ENCODE data around the gene RERE.
A peak's percentile ranks its signal among the peaks of the same experiment; 100 is the strongest.

The RERE gene

DNA sequence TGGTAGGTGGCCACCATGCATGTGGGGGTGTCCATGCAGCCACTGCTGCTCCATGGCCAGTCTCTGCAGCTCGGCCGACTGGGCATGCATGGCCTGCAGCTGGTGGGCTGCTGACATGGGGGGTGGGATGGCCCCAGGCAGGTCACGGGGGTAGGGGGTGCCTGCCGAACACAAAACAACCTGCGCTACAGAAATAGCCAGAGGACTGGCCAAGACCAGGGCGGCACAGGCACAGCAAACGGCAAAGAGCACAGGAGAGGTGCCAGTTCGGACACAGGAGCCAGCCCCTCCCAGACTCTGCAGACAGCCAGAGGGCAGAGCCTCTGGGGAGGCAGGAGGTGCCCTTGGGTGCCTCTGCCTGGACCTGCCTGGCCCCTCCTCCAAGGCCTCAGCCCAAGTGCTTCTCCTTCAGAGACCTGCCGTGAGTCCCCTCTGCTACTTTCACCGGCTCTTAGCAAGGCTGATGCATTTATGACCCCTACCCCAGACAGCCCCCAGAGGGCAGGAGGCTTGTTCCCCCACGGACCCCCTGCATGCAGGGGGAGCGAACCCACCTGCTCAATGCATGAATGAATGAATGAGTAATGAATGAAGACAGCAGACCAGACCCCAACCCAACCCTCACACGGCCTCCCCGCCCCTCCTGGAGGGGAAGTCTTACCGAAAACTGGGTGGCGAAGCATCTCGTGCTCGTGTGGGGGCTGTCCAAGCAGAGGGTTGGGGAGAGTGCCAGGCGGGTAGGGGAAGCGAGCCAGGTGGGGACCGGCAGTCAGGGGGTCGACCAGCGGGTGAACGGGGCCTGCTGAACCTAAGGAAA lies 461.8 kb downstream of the RERE start:
- no peak for DNase-seq

- DNase-seq = no peak
These were observed 463.4 kb downstream of the RERE start for GRCh38 chr1:8354038-8354437.

GRCh38 chr1:8352886-8353785 lies 464.3 kb downstream of the RERE start:
- no peak for DNase-seq

DNA sequence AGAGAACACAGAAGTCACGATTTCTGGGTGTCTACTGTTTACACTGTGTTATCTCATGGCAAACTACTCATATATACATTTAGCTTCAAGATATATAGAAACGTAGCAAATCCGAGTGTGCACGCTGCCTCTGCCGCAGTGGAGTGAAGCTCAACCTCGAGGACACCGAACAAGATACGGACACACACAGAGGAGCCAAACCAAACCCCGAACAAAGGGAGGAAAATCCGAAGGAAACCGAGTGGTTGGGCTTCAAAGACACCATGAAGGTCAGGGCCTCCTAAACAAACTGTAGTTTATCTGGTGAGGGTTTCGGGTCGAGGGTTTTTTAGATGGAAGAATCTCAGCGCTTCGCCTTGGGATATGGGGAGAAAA lies 465.0 kb downstream of the RERE start:
- no peak for DNase-seq

- DNase-seq = peak; percentile 12
These were observed 465.6 kb downstream of the RERE start for GRCh38 chr1:8351693-8352470.

DNA sequence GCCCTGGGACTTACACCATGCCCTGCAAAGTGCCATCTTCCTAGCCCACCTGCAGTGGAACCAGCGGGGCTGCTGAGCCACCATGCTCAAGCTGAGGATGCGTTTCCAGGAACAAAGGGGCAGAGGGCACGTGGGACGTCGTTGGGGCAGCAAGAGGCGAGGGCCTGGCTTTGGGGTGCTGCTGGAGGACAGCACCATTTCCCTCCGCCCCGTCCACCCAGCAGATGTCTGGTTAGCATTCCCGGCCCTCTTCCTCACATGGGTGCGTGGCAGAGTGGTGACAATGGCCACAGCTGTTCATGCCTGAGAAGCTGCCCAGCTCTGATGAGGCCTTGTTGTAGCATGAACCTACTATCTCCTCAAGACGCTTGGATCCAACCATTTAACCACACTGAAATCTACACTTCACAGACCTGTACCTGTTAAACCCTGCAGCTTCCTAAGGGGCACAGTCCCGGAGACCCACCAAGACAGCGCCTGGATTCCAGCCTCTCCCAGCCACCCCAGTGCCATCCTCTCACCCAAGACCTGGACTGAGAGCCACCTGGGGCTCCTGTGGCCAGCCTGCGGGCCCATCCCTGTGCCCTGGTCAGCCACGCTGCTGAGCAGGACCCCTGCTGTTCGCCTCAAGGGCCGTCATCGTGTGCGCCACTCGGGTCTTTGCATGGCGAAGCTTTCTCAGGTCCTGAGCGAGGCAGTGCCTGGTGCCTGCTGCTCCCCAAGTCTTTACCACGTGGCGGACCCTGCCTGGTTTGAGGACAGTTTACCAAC lies 466.3 kb downstream of the RERE start:
- DNase-seq = no peak

GRCh38 chr1:8349961-8350360 lies 467.5 kb downstream of the RERE start:
- no peak for DNase-seq

- no peak for DNase-seq
These were observed 468.0 kb downstream of the RERE start for GRCh38 chr1:8349473-8349865.

GRCh38 chr1:8348777-8349472 lies 468.5 kb downstream of the RERE start:
- peak; percentile 74 for DNase-seq

DNA sequence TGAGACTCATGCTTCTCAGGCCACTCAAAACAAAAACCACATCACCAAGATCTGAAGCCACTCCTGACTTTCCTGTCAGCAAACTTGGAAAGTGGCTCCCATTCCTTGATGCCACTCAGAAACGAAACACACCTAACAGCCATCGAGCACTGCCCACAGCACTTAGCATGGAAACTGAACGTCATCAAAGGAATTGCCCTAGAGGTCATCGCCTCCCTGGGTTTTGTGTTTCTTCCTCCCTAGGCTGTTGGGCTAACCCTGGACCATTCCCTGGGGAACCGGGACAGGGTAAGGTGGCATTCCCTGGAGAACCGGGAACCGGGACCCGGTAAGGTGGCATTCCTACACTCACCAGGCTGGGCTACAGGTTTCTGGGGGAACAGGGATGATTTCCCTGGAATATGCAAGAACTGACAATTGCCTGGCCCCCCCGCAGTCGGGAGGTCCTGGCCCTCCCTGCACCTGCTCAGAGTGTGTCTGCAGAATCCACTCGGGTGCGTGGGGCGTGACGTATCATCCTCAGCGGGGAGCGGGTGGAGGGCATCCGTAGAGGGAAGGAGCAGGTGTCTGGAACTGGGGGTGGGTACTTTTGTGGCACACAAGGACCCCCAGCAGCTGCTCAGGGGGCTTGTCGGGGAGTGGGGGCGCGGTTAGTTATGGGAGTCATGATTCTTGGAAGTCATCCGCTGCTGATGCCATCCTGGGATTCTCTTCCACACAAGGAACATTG lies 469.2 kb downstream of the RERE start:
- DNase-seq = no peak

GRCh38 chr1:8347635-8348034 lies 469.8 kb downstream of the RERE start:
- DNase-seq = no peak

DNA sequence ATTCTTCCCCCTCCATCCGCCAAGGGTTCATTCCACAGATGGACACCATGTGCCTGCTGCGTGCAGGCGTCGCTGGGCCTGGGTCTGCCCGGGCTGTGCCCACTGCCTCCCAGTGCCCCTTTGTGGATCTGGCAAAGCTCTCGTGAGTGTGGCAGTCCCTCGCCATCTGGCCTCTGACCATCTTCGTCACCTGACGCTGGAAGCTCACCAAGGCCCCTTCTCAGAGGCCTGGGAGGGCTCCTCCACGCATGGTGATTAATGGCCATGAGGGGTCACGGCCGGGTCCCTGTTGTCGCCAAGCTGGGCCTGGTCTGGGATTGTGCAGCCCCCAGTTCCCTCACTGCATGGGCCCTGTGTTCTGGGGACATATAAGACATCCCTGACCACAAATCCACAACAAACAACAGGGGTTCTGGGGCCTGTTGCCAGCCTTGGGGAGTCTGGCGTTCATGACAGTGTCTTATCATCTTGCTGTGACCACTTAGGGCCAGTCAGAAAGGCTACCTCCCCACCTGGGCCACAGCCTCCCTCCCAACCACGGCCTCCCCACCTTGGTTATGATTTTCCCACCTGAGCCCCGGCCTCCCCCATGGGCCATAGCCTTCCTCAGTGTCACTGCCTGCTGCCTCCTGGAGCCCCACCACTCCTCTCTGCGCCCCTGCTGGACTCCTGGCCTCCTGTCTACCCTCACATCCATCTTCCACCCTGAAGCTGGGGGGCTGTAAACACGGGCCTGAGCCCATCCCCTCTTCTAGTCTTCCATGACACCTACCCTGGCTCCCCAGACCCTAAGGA lies 471.6 kb downstream of the RERE start:
- DNase-seq = no peak

GRCh38 chr1:8344893-8345507 lies 472.4 kb downstream of the RERE start:
- no peak for DNase-seq

GRCh38 chr1:8343464-8344001 lies 473.9 kb downstream of the RERE start:
- no peak for DNase-seq

GRCh38 chr1:8343044-8343443 lies 474.4 kb downstream of the RERE start:
- no peak for DNase-seq

- no peak for DNase-seq
These were observed 475.1 kb downstream of the RERE start for GRCh38 chr1:8342325-8342724.

GRCh38 chr1:8340448-8340847 lies 477.0 kb downstream of the RERE start:
- DNase-seq = no peak

DNA sequence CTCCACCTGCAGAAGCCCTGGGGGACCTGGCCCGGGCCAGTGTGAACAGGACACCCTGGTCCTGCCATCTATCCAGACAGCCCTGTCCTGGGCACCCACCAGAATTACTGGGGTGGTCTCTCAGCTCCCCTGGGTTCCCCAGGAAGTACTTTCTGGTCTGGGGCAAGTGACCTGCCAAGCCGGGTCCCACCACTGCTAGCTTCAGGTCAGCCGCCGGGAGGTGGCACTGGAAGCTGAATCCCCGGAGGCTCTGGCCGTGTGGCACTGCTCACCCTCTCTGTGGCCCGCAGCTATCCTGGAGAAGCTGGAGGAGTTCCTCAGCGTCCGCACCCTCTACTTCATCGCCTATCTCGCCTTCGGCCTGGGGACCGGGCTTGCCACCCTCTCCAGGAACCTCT lies 478.2 kb downstream of the RERE start:
- no peak for DNase-seq

DNA sequence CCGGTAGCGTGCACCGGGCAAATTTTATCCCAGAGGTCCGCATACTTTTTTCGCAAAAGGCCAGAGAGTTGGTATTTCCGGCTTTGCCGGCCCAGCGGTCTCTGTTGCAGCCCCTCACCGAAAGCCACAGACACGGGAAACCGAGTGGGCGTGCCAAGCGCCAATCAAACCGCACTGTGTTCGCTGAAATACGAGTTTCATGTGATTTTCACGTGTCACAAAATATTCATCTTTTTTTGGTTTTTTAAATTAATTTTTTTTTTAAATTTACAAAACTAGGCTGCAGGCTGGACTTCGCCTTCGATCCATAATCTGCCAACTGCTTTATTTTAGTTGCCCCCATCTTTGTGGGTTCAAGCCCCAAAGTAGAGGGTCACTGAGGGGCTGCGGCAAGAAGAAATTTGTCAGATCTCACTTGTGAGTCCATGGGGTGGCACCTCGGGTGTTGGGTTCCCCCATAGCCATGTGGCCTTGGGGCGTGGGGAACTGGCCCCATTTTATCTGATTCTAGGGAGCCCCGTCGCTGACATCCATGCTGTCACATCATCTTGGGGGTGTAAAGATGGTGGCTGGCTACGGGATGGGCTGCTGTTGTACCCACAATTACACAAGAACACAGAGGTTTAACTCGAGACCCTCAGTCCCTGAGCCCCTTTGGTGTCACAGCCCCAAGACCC lies 478.8 kb downstream of the RERE start:
- DNase-seq = no peak
